Naive thymus-derived CD4-positive, alpha-beta T cell (primary cell): Measurements from ENCODE around the gene NR3C2. TPM values are rescaled to one million over a fixed set of nuclear protein-coding genes. Genes with fewer than 3 reads are reported as not detected.

Experiments used
- ATAC-seq: fragments of 150-1000 bp; cut with Tn5 transposase; 2 replicates; pipeline ENCODE4 v1.10.0; 2021; ENCODE audit warnings: mild to moderate bottlenecking, moderate library complexity
- CTCF ChIA-PET: fragments of 350-600 bp; sonication (Branson Sonifier 250); formaldehyde crosslinking; loops from one replicate; lab custom pipeline; 2021; ENCODE audit warnings: antibody characterized with exemption; lab: Charles Lee
- POLR2A ChIA-PET: fragments of 350-600 bp; sonication (Branson Sonifier 250); formaldehyde crosslinking; loops from one replicate; lab custom pipeline; 2021; ENCODE audit warnings: antibody characterized with exemption, inconsistent platforms; lab: Charles Lee
- DNase-seq, 9 donors: peaks; one replicate each; pipeline versions ENCODE4 v3.0.0 to v3.0.0-alpha.2; 2020 to 2022; ENCODE audit warnings: mixed read lengths in 1 of 9
- H3K27ac ChIP-seq: one replicate; pipeline ENCODE4 v1.7.0; 2013; ENCODE audit warnings: mild to moderate bottlenecking, low read depth, low read length, moderate library complexity
- H3K27me3 ChIP-seq, 2 donors: one replicate each; pipeline ENCODE4 v1.7.0; 2013; ENCODE audit warnings: low read length in 2 of 2, mild to moderate bottlenecking in 2 of 2, moderate library complexity in 2 of 2; ENCODE audit not compliant: control insufficient read depth in 2 of 2, insufficient read depth in 2 of 2
- H3K36me3 ChIP-seq, 3 experiments: 1 replicate in 2 of 3; 2 replicates in 1 of 3; pipeline ENCODE4 v1.7.0; 2013; ENCODE audit warnings: low read length in 3 of 3, mild to moderate bottlenecking in 3 of 3, moderate library complexity in 1 of 3; ENCODE audit not compliant: insufficient read depth in 3 of 3, control insufficient read depth in 2 of 3
- H3K4me1 ChIP-seq, 2 donors: one replicate each; pipeline ENCODE4 v1.7.0; 2013; ENCODE audit warnings: low read length in 2 of 2, mild to moderate bottlenecking in 2 of 2, moderate library complexity in 1 of 2; ENCODE audit not compliant: control insufficient read depth in 2 of 2, insufficient read depth in 2 of 2
- H3K4me3 ChIP-seq: 2 replicates; pipeline ENCODE4 v1.7.0; 2013; ENCODE audit warnings: mild to moderate bottlenecking, low read length
- H3K9me3 ChIP-seq, 3 experiments: 1 replicate in 2 of 3; 2 replicates in 1 of 3; pipeline ENCODE4 v1.7.0; 2013; ENCODE audit warnings: low read length in 3 of 3; ENCODE audit not compliant: control insufficient read depth in 2 of 3
- H3K27ac Mint-ChIP-seq, 9 donors: one replicate each; pipeline ENCODE4 v1.8.0; 2020 to 2022; ENCODE audit warnings: mixed read lengths in 9 of 9, mild to moderate bottlenecking in 8 of 9, moderate library complexity in 5 of 9, inconsistent platforms in 2 of 9
- H3K27me3 Mint-ChIP-seq, 5 donors: one replicate each; pipeline ENCODE4 v1.8.0; 2021 to 2022; ENCODE audit warnings: mixed read lengths in 5 of 5, mild to moderate bottlenecking in 1 of 5
- H3K36me3 Mint-ChIP-seq, 5 donors: one replicate each; pipeline ENCODE4 v1.8.0; 2020 to 2022; ENCODE audit warnings: mixed read lengths in 5 of 5, mild to moderate bottlenecking in 3 of 5, inconsistent platforms in 1 of 5
- H3K4me1 Mint-ChIP-seq, 7 donors: one replicate each; pipeline ENCODE4 v1.8.0; 2020 to 2022; ENCODE audit warnings: mixed read lengths in 7 of 7, mild to moderate bottlenecking in 3 of 7, inconsistent platforms in 1 of 7
- H3K4me3 Mint-ChIP-seq, 10 donors: one replicate each; pipeline ENCODE4 v1.8.0; 2020 to 2022; ENCODE audit warnings: mild to moderate bottlenecking in 10 of 10, mixed read lengths in 10 of 10, moderate library complexity in 6 of 10, inconsistent platforms in 2 of 10
- H3K9me3 Mint-ChIP-seq, 11 donors: one replicate each; pipeline ENCODE4 v1.8.0; 2020 to 2022; ENCODE audit warnings: mixed read lengths in 11 of 11, mild to moderate bottlenecking in 4 of 11, inconsistent platforms in 1 of 11, moderate library complexity in 1 of 11
- intact Hi-C, 2 donors: fragments of 100-400 bp; cut with micrococcal nuclease; formaldehyde crosslinking; loops; one replicate each; pipeline ENCODE4 v1.15.1; 2023
- polyA plus RNA-seq, 2 donors: library from polyadenylated mRNA; unstranded; fragments of 300-500 nt; fragmentation: Illumina TruSeq; gene quantifications; one replicate each; pipeline ENCODE4 v1.2.3, GENCODE V29; 2021
- total RNA-seq, 6 experiments: library from RNA in 5 of 6; stranded (reverse) in 5 of 6; gene quantifications; 1 replicate in 5 of 6; 2 replicates in 1 of 6; pipeline ENCODE4 v1.2.3 and lab custom pipeline; 2021 to 2026

NR3C2 gene
- total and polyA plus RNA-seq, 7 experiments from 2014 or later = 2.2 to 55.2 (median 38.6) TPM

- Histone ChIP-seq H3K9me3 (no peaks in the 10 kb centered on the region), H3K4me3 (no peak overlapping the region), H3K36me3 (no peaks in the 10 kb centered on the region), H3K4me1 (no peaks in the 10 kb centered on the region), H3K27ac (no peak overlapping the region), H3K27me3 (no peaks in the 10 kb centered on the region)
- no peak overlapping the region for H3K27ac Mint-ChIP-seq
- H3K36me3 Mint-ChIP-seq = peaks cover 0 to 5% (median 3%) of the 10 kb centered on the region in 5 donors
- ATAC-seq (no peak), DNase-seq (no peak)
- H3K4me1 Mint-ChIP-seq = peaks cover 0 to 7% (median under 1%) of the 10 kb centered on the region in 7 donors
- H3K9me3 Mint-ChIP-seq = no peaks in the 10 kb centered on the region
- ChIA-PET POLR2A (interaction anchor here (1.7 kb wide), 1 partner anchor 11 kb away, joined by 5 read pairs; no protein-coding TSS in a partner anchor), CTCF (no interaction called here)
- H3K4me3 Mint-ChIP-seq = no peak overlapping the region
- intact Hi-C loops = no loop called here
- peaks cover 0 to 9% (median 0%) of the 10 kb centered on the region in 5 donors for H3K27me3 Mint-ChIP-seq
These were observed 11.6 kb upstream of the NR3C2 start for GRCh38 chr4:148453833-148454232.

- no peaks in the 10 kb centered on the region for H3K9me3 ChIP-seq
- H3K36me3 ChIP-seq = no peaks in the 10 kb centered on the region
- ChIA-PET CTCF (no interaction called here), POLR2A (interaction anchor here (1.7 kb wide), 1 partner anchor 10 kb away, joined by 5 read pairs; no protein-coding TSS in a partner anchor)
- H3K27me3 Mint-ChIP-seq = peaks cover 0 to 15% (median 0%) of the 10 kb centered on the region in 5 donors
- peaks cover 0 to 7% (median 4%) of the 10 kb centered on the region in 7 donors for H3K4me1 Mint-ChIP-seq
- peaks cover under 1% of the 10 kb centered on the region in 2 donors for H3K4me1 ChIP-seq
- H3K36me3 Mint-ChIP-seq = peaks cover 0 to 5% (median 3%) of the 10 kb centered on the region in 5 donors
- no peaks in the 10 kb centered on the region for H3K9me3 Mint-ChIP-seq
- intact Hi-C loops = no loop called here
- H3K27ac Mint-ChIP-seq = no peak overlapping the region
- no peak overlapping the region for H3K4me3 ChIP-seq
- H3K27me3 ChIP-seq = no peaks in the 10 kb centered on the region
- no peak overlapping the region for H3K27ac ChIP-seq
- ATAC-seq = no peak
- no peak for DNase-seq
- H3K4me3 Mint-ChIP-seq = no peak overlapping the region
These were observed 10.8 kb upstream of the NR3C2 start for GRCh38 chr4:148452970-148453369.

- no peak overlapping the region for H3K4me3 ChIP-seq
- ChIA-PET CTCF (no interaction called here), POLR2A (interaction anchor here (0.7 kb wide), 1 partner anchor 389 kb away, joined by 3 read pairs; no protein-coding TSS in a partner anchor)
- Mint-ChIP-seq H3K4me1 (peaks cover 7 to 29% (median 24%) of the 10 kb centered on the region in 7 donors), H3K36me3 (peaks cover 0 to 2% (median 0%) of the 10 kb centered on the region in 5 donors), H3K27ac (peak overlapping the region in 1 of 9 donors; percentile 54), H3K9me3 (no peaks in the 10 kb centered on the region), H3K4me3 (no peak overlapping the region), H3K27me3 (peaks cover 0 to 38% (median 5%) of the 10 kb centered on the region in 5 donors)
- peaks cover 3 to 22% of the 10 kb centered on the region in 2 donors for H3K4me1 ChIP-seq
- no peak overlapping the region for H3K27ac ChIP-seq
- DNase-seq = no peak
- intact Hi-C loops = loop anchor here in 1 of 2 donors (10.0 kb wide), 1 partner anchor 1925 kb away; the partner anchor contains the start of gene SLC10A7
- H3K9me3 ChIP-seq = no peaks in the 10 kb centered on the region
- H3K36me3 ChIP-seq = no peaks in the 10 kb centered on the region
- ATAC-seq = no peak
- no peaks in the 10 kb centered on the region for H3K27me3 ChIP-seq
These were observed 7.7 kb upstream of the NR3C2 start for GRCh38 chr4:148449921-148450320.

GRCh38 chr4:148448141-148448540 is 5.9 kb upstream of the NR3C2 start:
- intact Hi-C loops = loop anchor here in 1 of 2 donors (10.0 kb wide), 1 partner anchor 1923 kb away; the partner anchor contains the start of gene SLC10A7
- DNase-seq (no peak), ATAC-seq (no peak)
- Mint-ChIP-seq H3K36me3 (peaks cover 0 to 2% (median 0%) of the 10 kb centered on the region in 5 donors), H3K4me3 (peak overlapping the region in 2 of 10 donors; percentile 71 to 89), H3K27me3 (peaks cover 0 to 48% (median 5%) of the 10 kb centered on the region in 5 donors), H3K9me3 (no peaks in the 10 kb centered on the region), H3K4me1 (peaks cover 9 to 29% (median 24%) of the 10 kb centered on the region in 7 donors), H3K27ac (peak overlapping the region in 8 of 9 donors; percentile 17 to 96 (median 84))
- H3K4me1 ChIP-seq = peaks cover 3 to 22% of the 10 kb centered on the region in 2 donors
- no peaks in the 10 kb centered on the region for H3K9me3 ChIP-seq
- ChIA-PET POLR2A (interaction anchor here (0.5 to 1.5 kb wide), 3 partner anchors 388 to 702 kb away, joined by 4 to 6 read pairs (median 4); no protein-coding TSS in a partner anchor), CTCF (no interaction called here)
- peak overlapping the region; percentile 51 for H3K27ac ChIP-seq
- H3K36me3 ChIP-seq = peaks cover 0 to 10% (median 0%) of the 10 kb centered on the region in 3 experiments
- no peaks in the 10 kb centered on the region for H3K27me3 ChIP-seq
- H3K4me3 ChIP-seq = no peak overlapping the region

GRCh38 chr4:148447681-148448080 is 5.5 kb upstream of the NR3C2 start:
- CTCF ChIA-PET = no interaction called here
- Histone ChIP-seq H3K27me3 (no peaks in the 10 kb centered on the region), H3K36me3 (peaks cover 0 to 13% (median 0%) of the 10 kb centered on the region in 3 experiments), H3K27ac (peak overlapping the region; percentile 51), H3K9me3 (no peaks in the 10 kb centered on the region), H3K4me1 (peaks cover 3 to 22% of the 10 kb centered on the region in 2 donors), H3K4me3 (no peak overlapping the region)
- Mint-ChIP-seq H3K4me3 (peak overlapping the region in 8 of 10 donors; percentile 23 to 89 (median 63)), H3K27ac (peak overlapping the region in 8 of 9 donors; percentile 17 to 96 (median 88)), H3K27me3 (peaks cover 0 to 52% (median 5%) of the 10 kb centered on the region in 5 donors), H3K4me1 (peaks cover 9 to 29% (median 24%) of the 10 kb centered on the region in 7 donors), H3K9me3 (peaks cover 0 to 1% (median 0%) of the 10 kb centered on the region in 11 donors), H3K36me3 (peaks cover 0 to 2% (median 0%) of the 10 kb centered on the region in 5 donors)
- ATAC-seq (no peak), DNase-seq (peak in 7 of 9 donors; percentile 23 to 56 (median 45))
- intact Hi-C loops = loop anchor here in 1 of 2 donors (10.0 kb wide), 1 partner anchor 1923 kb away; the partner anchor contains the start of gene SLC10A7
- POLR2A ChIA-PET = interaction anchor here (1.0 to 1.8 kb wide), 5 partner anchors 10 to 426 kb away, joined by 3 to 5 read pairs (median 4); no protein-coding TSS in a partner anchor

- peaks cover 0 to 21% (median 0%) of the 10 kb centered on the region in 3 experiments for H3K36me3 ChIP-seq
- Mint-ChIP-seq H3K9me3 (peaks cover 0 to 2% (median 0%) of the 10 kb centered on the region in 11 donors), H3K4me3 (peak overlapping the region; percentile 79 to 97 (median 86)), H3K27me3 (peaks cover 0 to 64% (median 5%) of the 10 kb centered on the region in 5 donors), H3K27ac (peak overlapping the region; percentile 54 to 98 (median 92)), H3K4me1 (peaks cover 15 to 36% (median 32%) of the 10 kb centered on the region in 7 donors), H3K36me3 (peaks cover 0 to 2% (median 0%) of the 10 kb centered on the region in 5 donors)
- ATAC-seq = no peak
- peaks cover 3 to 22% of the 10 kb centered on the region in 2 donors for H3K4me1 ChIP-seq
- peak overlapping the region; percentile 99 for H3K4me3 ChIP-seq
- peak overlapping the region; percentile 93 for H3K27ac ChIP-seq
- H3K9me3 ChIP-seq = no peaks in the 10 kb centered on the region
- CTCF ChIA-PET = no interaction called here
- POLR2A ChIA-PET = interaction anchor here (0.6 to 4.8 kb wide), 12 partner anchors 8 to 395 kb away, joined by 3 to 99 read pairs (median 3); no protein-coding TSS in a partner anchor
- DNase-seq = peak in 1 of 9 donors; percentile 71
- intact Hi-C loops = loop anchor here (2.0 to 10.0 kb wide), 2 partner anchors 715 to 1921 kb away; partner anchors contain the start of gene SLC10A7 (in 1 of the 2)
- H3K27me3 ChIP-seq = no peaks in the 10 kb centered on the region
These were observed 3.7 kb upstream of the NR3C2 start for GRCh38 chr4:148445860-148446330.
